OCI-LY7 (cell line): ENCODE measurements around the gene SNCAIP. TPM values are rescaled to one million over a fixed set of nuclear protein-coding genes. Genes with fewer than 3 reads are reported as not detected.

ENCODE experiments used
- BruUV-seq: library from RNA; stranded (reverse); fragments of 400-500 nt; replicated peaks from 2 replicates; lab custom pipeline; 2021; lab: Mats Ljungman, UMichigan
- CTCF ChIA-PET: fragments of 300-600 bp; sonication (Branson Sonifier 250); formaldehyde crosslinking; loops from one replicate; lab custom pipeline; 2022; ENCODE audit warnings: antibody characterized with exemption; ENCODE audit not compliant: unreplicated experiment; lab: Charles Lee
- POLR2A ChIA-PET: fragments of 300-600 bp; sonication (Branson Sonifier 250); formaldehyde crosslinking; loops from one replicate; lab custom pipeline; 2022; ENCODE audit warnings: antibody characterized with exemption; lab: Charles Lee
- DNase-seq: peaks from one replicate; pipeline ENCODE4 v3.0.0-alpha.2; 2015; ENCODE audit warnings: low spot score
- H2AFZ ChIP-seq: fragments of 200-600 bp; sonication (generic), shearing (Covaris generic); 2 replicates; pipeline ENCODE4 v1.6.1; 2014; ENCODE audit warnings: mild to moderate bottlenecking, antibody characterized with exemption, low read length, moderate library complexity
- H3K27ac ChIP-seq: fragments of 200-600 bp; sonication (generic); 2 replicates; pipeline ENCODE4 v1.5.1; 2014; ENCODE audit warnings: mixed run types, low read depth, mild to moderate bottlenecking, moderate library complexity, low read length, inconsistent platforms; ENCODE audit not compliant: poor library complexity, severe bottlenecking
- H3K36me3 ChIP-seq: fragments of 200-600 bp; sonication (generic); 2 replicates; pipeline ENCODE4 v1.6.1; 2014; ENCODE audit warnings: mild to moderate bottlenecking, antibody characterized with exemption, low read length, moderate library complexity, mixed read lengths; ENCODE audit not compliant: insufficient read depth
- H3K4me1 ChIP-seq: fragments of 200-600 bp; sonication (generic); 2 replicates; pipeline ENCODE4 v1.5.1; 2014; ENCODE audit warnings: mild to moderate bottlenecking, low read length; ENCODE audit not compliant: insufficient read depth, poor library complexity, severe bottlenecking
- H3K4me2 ChIP-seq: fragments of 200-600 bp; sonication (generic); 2 replicates; pipeline ENCODE4 v1.6.1; 2014; ENCODE audit warnings: mild to moderate bottlenecking, low read length
- H3K4me3 ChIP-seq: fragments of 200-600 bp; sonication (generic); 2 replicates; pipeline ENCODE4 v1.5.1; 2014; ENCODE audit warnings: mild to moderate bottlenecking, low read depth, low read length; ENCODE audit not compliant: poor library complexity, severe bottlenecking
- H3K79me2 ChIP-seq: fragments of 200-600 bp; sonication (generic); 2 replicates; pipeline ENCODE4 v1.6.1; 2016; ENCODE audit warnings: low read depth, mild to moderate bottlenecking, low read length, moderate library complexity, mixed read lengths; ENCODE audit not compliant: insufficient read depth
- H3K9me2 ChIP-seq: fragments of 200-600 bp; sonication (generic); 2 replicates; pipeline ENCODE4 v1.6.1; 2016; ENCODE audit warnings: mild to moderate bottlenecking, low read length, mixed read lengths; ENCODE audit not compliant: insufficient read depth
- H3K9me3 ChIP-seq: fragments of 200-600 bp; sonication (generic); 2 replicates; pipeline ENCODE4 v1.6.1; 2014; ENCODE audit warnings: mild to moderate bottlenecking, mixed run types, low read length, mixed read lengths
- H4K20me1 ChIP-seq: fragments of 200-600 bp; sonication (generic); 2 replicates; pipeline ENCODE4 v1.6.1; 2014; ENCODE audit warnings: mild to moderate bottlenecking, antibody characterized with exemption, low read length, moderate library complexity, mixed read lengths; ENCODE audit not compliant: insufficient read depth
- CTCF ChIP-seq: fragments of 200-600 bp; sonication (generic); conservative IDR thresholded peaks from 2 replicates; pipeline ENCODE4 v1.5.1; 2014; ENCODE audit warnings: mild to moderate bottlenecking, antibody characterized with exemption, low read length, moderate library complexity, mixed read lengths
- EZH2phosphoT487 ChIP-seq: fragments of 200-600 bp; sonication (generic); IDR thresholded peaks from 2 replicates; pipeline ENCODE4 v1.6.1; 2018; ENCODE audit warnings: low read depth, borderline replicate concordance, mild to moderate bottlenecking, mixed run types, antibody characterized with exemption, low read length, moderate library complexity, mixed read lengths
- intact Hi-C: fragments of 100-400 bp; cut with micrococcal nuclease; formaldehyde crosslinking; loops from one replicate; pipeline ENCODE4 v1.10.0; 2022; ENCODE audit not compliant: unreplicated experiment
- total RNA-seq, 2 experiments: library from RNA; depleted of rRNA in 1 of 2; stranded (reverse); fragments of >200 nt in 1 of 2; shearing (Covaris generic) in 1 of 2; gene quantifications; 2 replicates each; pipeline ENCODE4 v1.2.3, GENCODE V29; 2014 to 2022

SNCAIP gene
- total RNA-seq, 2 experiments from 2014 or later: not detected

GRCh38 chr5:122507581-122507980 is 195.5 kb downstream of the SNCAIP start:
- Histone ChIP-seq H3K27ac (no peak overlapping the region), H3K4me1 (no peaks in the 10 kb centered on the region), H3K4me3 (no peak overlapping the region), H3K79me2 (no peaks in the 10 kb centered on the region), H3K9me3 (no peaks in the 10 kb centered on the region), H3K9me2 (no peaks in the 10 kb centered on the region), H2AFZ (no peak overlapping the region), H3K4me2 (no peak overlapping the region), H3K36me3 (no peaks in the 10 kb centered on the region), H4K20me1 (no peaks in the 10 kb centered on the region)
- DNase-seq: no peak
- ChIA-PET POLR2A (no interaction called here), CTCF (no interaction called here)
- no TSS peak for BruUV-seq
- intact Hi-C loops: no loop called here
- no peak for TF ChIP-seq EZH2phosphoT487

- DNase-seq: no peak
- no peaks in the 10 kb centered on the region for H3K9me2 ChIP-seq
- H3K36me3 ChIP-seq: no peaks in the 10 kb centered on the region
- H3K4me2 ChIP-seq: no peak overlapping the region
- ChIA-PET POLR2A (no interaction called here), CTCF (no interaction called here)
- no peak overlapping the region for H2AFZ ChIP-seq
- BruUV-seq: no TSS peak
- H3K79me2 ChIP-seq: no peaks in the 10 kb centered on the region
- no peak overlapping the region for H3K4me3 ChIP-seq
- H3K27ac ChIP-seq: no peak overlapping the region
- TF ChIP-seq EZH2phosphoT487 (no peak), CTCF (no peak)
- no peaks in the 10 kb centered on the region for H3K4me1 ChIP-seq
- no peaks in the 10 kb centered on the region for H4K20me1 ChIP-seq
- no peaks in the 10 kb centered on the region for H3K9me3 ChIP-seq
- intact Hi-C loops: no loop called here
These were observed 196.6 kb downstream of the SNCAIP start for GRCh38 chr5:122508623-122509022.

Other genes with a start within 250 kb of the SNCAIP start
- gene LOX, start 234.0 kb upstream of the SNCAIP start, total RNA-seq (2014; rRNA removed; shearing (Covaris generic)): not detected in 2 replicates
- gene LOX, start 234.0 kb upstream of the SNCAIP start, total RNA-seq (2022): not detected in 2 replicates
- not detected in 2 replicates for gene ZNF474, start 182.7 kb upstream of the SNCAIP start, total RNA-seq (2014; rRNA removed; shearing (Covaris generic))
- not detected in 2 replicates for gene ZNF474, start 182.7 kb upstream of the SNCAIP start, total RNA-seq (2022)